T47D (cell line): Measurements from ENCODE around the gene LIF.
A peak's percentile ranks its signal among the peaks of the same experiment; 100 is the strongest.

Source experiments
- DNase-seq, 2 experiments: peaks; one replicate each; pipeline versions ENCODE4 v3.0.0 to v3.0.0-alpha.2; 2011 to 2012; ENCODE audit warnings: low read depth in 1 of 2, low spot score in 1 of 2
- JUND ChIP-seq: IDR thresholded peaks from 2 replicates; pipeline ENCODE4 v1.6.1; 2012; ENCODE audit warnings: low read depth
- in situ Hi-C: cut with HindIII; loops from 2 replicates; pipeline ENCODE4 v1.10.0; 2016; ENCODE audit warnings: low sequenced_read_pairs, low pct_unique_long_range_greater_than_20kb

The LIF gene

GRCh38 chr22:30245985-30246813 is at the start of gene LIF:
Gene LIF, minus strand, starts transcription at chr22:30246759. Its CDS starts 64 bp downstream, at chr22:30246695.
- in situ Hi-C loops: no loop called here
- no peak for TF ChIP-seq JUND
- DNase-seq: no peak

GRCh38 chr22:30296324-30296723 is 49.8 kb upstream of the LIF start:
- TF ChIP-seq JUND: no peak
- in situ Hi-C loops: no loop called here
- no peak for DNase-seq

GRCh38 chr22:30295576-30295975 is 49.0 kb upstream of the LIF start:
- no peak for TF ChIP-seq JUND
- no peak for DNase-seq
- in situ Hi-C loops: no loop called here

GRCh38 chr22:30294830-30295229 is 48.3 kb upstream of the LIF start:
- no peak for TF ChIP-seq JUND
- in situ Hi-C loops: no loop called here
- no peak for DNase-seq

GRCh38 chr22:30294066-30294465 is 47.5 kb upstream of the LIF start:
- TF ChIP-seq JUND: no peak
- no peak for DNase-seq
- in situ Hi-C loops: no loop called here

GRCh38 chr22:30293026-30293425 is 46.5 kb upstream of the LIF start:
- TF ChIP-seq JUND: no peak
- no peak for DNase-seq
- in situ Hi-C loops: no loop called here

GRCh38 chr22:30292069-30292970 is 45.8 kb upstream of the LIF start:
- TF ChIP-seq JUND: no peak
- in situ Hi-C loops: no loop called here
- no peak for DNase-seq

- TF ChIP-seq JUND: no peak
- in situ Hi-C loops: no loop called here
- peak; percentile 21 to 83 for DNase-seq
These were observed 44.7 kb upstream of the LIF start for GRCh38 chr22:30291058-30291892.

- DNase-seq: peak in 1 of 2 experiments; percentile 62
- in situ Hi-C loops: no loop called here
- no peak for TF ChIP-seq JUND
These were observed 43.9 kb upstream of the LIF start for GRCh38 chr22:30290342-30291057.

- no peak for TF ChIP-seq JUND
- in situ Hi-C loops: no loop called here
- no peak for DNase-seq
These were observed 43.4 kb upstream of the LIF start for GRCh38 chr22:30289980-30290313.

GRCh38 chr22:30289141-30289979 is 42.8 kb upstream of the LIF start, which contains the start of gene CASTOR1:
Gene CASTOR1, minus strand, starts transcription at chr22:30289505. Its CDS starts 8 bp downstream, at chr22:30289497.
- in situ Hi-C loops: no loop called here
- DNase-seq: peak; percentile 97
- TF ChIP-seq JUND: no peak
